ENCODE results near the gene S100A2.

Gene S100A2

GRCh38 chr1:153534925-153535241 lies 30.8 kb downstream of the S100A2 start:
- no peaks in the 10 kb centered on the region for H3K27me3 ChIP-seq (replicated peaks; ENCODE audit: insufficient read depth, low read length)
- H3K9me3 ChIP-seq (replicated peaks; ENCODE audit: insufficient read depth, low read length) = no peaks in the 10 kb centered on the region
- no peak for TF ChIP-seq CTCF (IDR thresholded peaks at IDR 0.05; ENCODE audit: low read length)
- H3K36me3 ChIP-seq (replicated peaks; ENCODE audit: insufficient read depth, low read length) = no peaks in the 10 kb centered on the region
- no peak for DNase-seq
- H3F3A ChIP-seq (ENCODE audit: insufficient read depth, low read length) = no peaks in the 10 kb centered on the region
- no peak overlapping the region for H3K4me3 ChIP-seq (ENCODE audit: low read length)
- H3K4me1 ChIP-seq (ENCODE audit: low read length) = peaks cover 15% of the 10 kb centered on the region
- no peak overlapping the region for H3K27ac ChIP-seq (ENCODE audit: low read length)
- H3K9me2 ChIP-seq (replicated peaks; ENCODE audit: insufficient read depth, low read length) = no peaks in the 10 kb centered on the region
- no peak overlapping the region for H2AFZ ChIP-seq (ENCODE audit: low read length)
- no peak overlapping the region for H3K9ac ChIP-seq (ENCODE audit: low read length)
- H3K4me2 ChIP-seq (ENCODE audit: low read depth, low read length) = no peak overlapping the region
- no peaks in the 10 kb centered on the region for H4K20me1 ChIP-seq (ENCODE audit: insufficient read depth, low read length)
- no peaks in the 10 kb centered on the region for H3K79me2 ChIP-seq (ENCODE audit: low read length)

GRCh38 chr1:153534226-153534924 lies 31.3 kb downstream of the S100A2 start:
- Histone ChIP-seq H3K9me2 (replicated peaks; ENCODE audit: insufficient read depth, low read length) (no peaks in the 10 kb centered on the region), H3K9me3 (replicated peaks; ENCODE audit: insufficient read depth, low read length) (no peaks in the 10 kb centered on the region), H3K36me3 (replicated peaks; ENCODE audit: insufficient read depth, low read length) (no peaks in the 10 kb centered on the region), H3K4me3 (ENCODE audit: low read length) (no peak overlapping the region), H3K27ac (ENCODE audit: low read length) (no peak overlapping the region), H2AFZ (ENCODE audit: low read length) (no peak overlapping the region), H3K79me2 (ENCODE audit: low read length) (no peaks in the 10 kb centered on the region), H3F3A (ENCODE audit: insufficient read depth, low read length) (no peaks in the 10 kb centered on the region), H3K27me3 (replicated peaks; ENCODE audit: insufficient read depth, low read length) (no peaks in the 10 kb centered on the region), H4K20me1 (ENCODE audit: insufficient read depth, low read length) (no peaks in the 10 kb centered on the region), H3K9ac (ENCODE audit: low read length) (no peak overlapping the region), H3K4me1 (ENCODE audit: low read length) (peaks cover 15% of the 10 kb centered on the region), H3K4me2 (ENCODE audit: low read depth, low read length) (no peak overlapping the region)
- no peak for TF ChIP-seq EZH2phosphoT487 (IDR thresholded peaks at IDR 0.05; ENCODE audit: low read length)
- TF ChIP-seq CTCF (IDR thresholded peaks at IDR 0.05; ENCODE audit: low read length) = no peak
- TF ChIP-seq EZH2 (optimal IDR thresholded peaks at IDR 0.05; ENCODE audit: low read depth, low read length) = no peak
- no peak for DNase-seq

- Histone ChIP-seq H2AFZ (ENCODE audit: low read length) (peak overlapping the region; percentile 75; the same call in 1 of the 2 replicates), H3K4me2 (ENCODE audit: low read depth, low read length) (peak overlapping the region; percentile 56; the same call in 1 of the 2 replicates), H3K36me3 (replicated peaks; ENCODE audit: insufficient read depth, low read length) (no peaks in the 10 kb centered on the region), H3K9me3 (replicated peaks; ENCODE audit: insufficient read depth, low read length) (no peaks in the 10 kb centered on the region), H3K79me2 (ENCODE audit: low read length) (no peaks in the 10 kb centered on the region), H3K4me1 (ENCODE audit: low read length) (peaks cover 15% of the 10 kb centered on the region), H3K27ac (ENCODE audit: low read length) (no peak overlapping the region), H3K4me3 (ENCODE audit: low read length) (no peak overlapping the region), H3K9me2 (replicated peaks; ENCODE audit: insufficient read depth, low read length) (no peaks in the 10 kb centered on the region), H4K20me1 (ENCODE audit: insufficient read depth, low read length) (no peaks in the 10 kb centered on the region), H3K27me3 (replicated peaks; ENCODE audit: insufficient read depth, low read length) (no peaks in the 10 kb centered on the region), H3K9ac (ENCODE audit: low read length) (no peak overlapping the region), H3F3A (ENCODE audit: insufficient read depth, low read length) (no peaks in the 10 kb centered on the region)
- no peak for TF ChIP-seq CTCF (IDR thresholded peaks at IDR 0.05; ENCODE audit: low read length)
- TF ChIP-seq EZH2phosphoT487 (IDR thresholded peaks at IDR 0.05; ENCODE audit: low read length) = no peak
- no peak for TF ChIP-seq EZH2 (optimal IDR thresholded peaks at IDR 0.05; ENCODE audit: low read depth, low read length)
- no peak for DNase-seq
Measured at GRCh38 chr1:153533689-153534201, 31.9 kb downstream of the S100A2 start.

Data from MM.1S (cell line).